Measurements from ENCODE around the gene MTHFD2L. TPM values are rescaled to one million over a fixed set of nuclear protein-coding genes. Genes with fewer than 3 reads are reported as not detected.
A peak's percentile ranks its signal among the peaks of the same experiment; 100 is the strongest.

The MTHFD2L gene
- total RNA-seq, 1 experiment from 2014 or later, result 8.4 TPM

- Histone ChIP-seq H3K4me1 (replicated peaks) (peaks cover 4% of the 10 kb centered on the region; the same call in 1 of the 2 replicates), H3K27ac (no peak overlapping the region), H3K4me3 (no peak overlapping the region), H3K36me3 (no peaks in the 10 kb centered on the region), H3K9me3 (replicated peaks) (no peaks in the 10 kb centered on the region), H3K27me3 (replicated peaks) (no peaks in the 10 kb centered on the region)
- no peak for DNase-seq (ENCODE audit: low read depth in 1 of 2, low spot score in 2 of 2)
These were observed 59.4 kb downstream of the MTHFD2L start for GRCh38 chr4:74217365-74217764.

- no peak overlapping the region for H3K4me3 ChIP-seq
- DNase-seq (ENCODE audit: low read depth in 1 of 2, low spot score in 2 of 2), result no peak
- no peaks in the 10 kb centered on the region for H3K27me3 ChIP-seq (replicated peaks)
- no peak overlapping the region for H3K27ac ChIP-seq
- peaks cover 4% of the 10 kb centered on the region; the same call in 1 of the 2 replicates for H3K4me1 ChIP-seq (replicated peaks)
- no peaks in the 10 kb centered on the region for H3K36me3 ChIP-seq
- no peaks in the 10 kb centered on the region for H3K9me3 ChIP-seq (replicated peaks)
These were observed 60.3 kb downstream of the MTHFD2L start for GRCh38 chr4:74218201-74218600.

- no peak for DNase-seq (ENCODE audit: low read depth in 1 of 2, low spot score in 2 of 2)
- H3K4me3 ChIP-seq, result no peak overlapping the region
- no peaks in the 10 kb centered on the region for H3K27me3 ChIP-seq (replicated peaks)
- H3K4me1 ChIP-seq (replicated peaks), result peaks cover 4% of the 10 kb centered on the region; the same call in 1 of the 2 replicates
- no peaks in the 10 kb centered on the region for H3K36me3 ChIP-seq
- H3K9me3 ChIP-seq (replicated peaks), result no peaks in the 10 kb centered on the region
- no peak overlapping the region for H3K27ac ChIP-seq
These were observed 61.3 kb downstream of the MTHFD2L start for GRCh38 chr4:74219240-74219639.

GRCh38 chr4:74223098-74223497 is 65.2 kb downstream of the MTHFD2L start:
- no peak for DNase-seq (ENCODE audit: low read depth in 1 of 2, low spot score in 2 of 2)
- Histone ChIP-seq H3K27me3 (replicated peaks) (no peaks in the 10 kb centered on the region), H3K27ac (no peak overlapping the region)

GRCh38 chr4:74223801-74224200 is 65.9 kb downstream of the MTHFD2L start:
- Histone ChIP-seq H3K27me3 (replicated peaks) (no peaks in the 10 kb centered on the region), H3K4me3 (no peak overlapping the region), H3K36me3 (no peaks in the 10 kb centered on the region), H3K4me1 (replicated peaks) (peaks cover 5% of the 10 kb centered on the region), H3K27ac (no peak overlapping the region), H3K9me3 (replicated peaks) (no peaks in the 10 kb centered on the region)
- DNase-seq (ENCODE audit: low read depth in 1 of 2, low spot score in 2 of 2), result no peak

More at GRCh38 chr4:74223098-74223497, 65.2 kb downstream of the MTHFD2L start:
- Histone ChIP-seq H3K4me3 (no peak overlapping the region), H3K9me3 (replicated peaks) (no peaks in the 10 kb centered on the region), H3K36me3 (no peaks in the 10 kb centered on the region), H3K4me1 (replicated peaks) (no peaks in the 10 kb centered on the region)

GRCh38 chr4:74228691-74229640 is 71.0 kb downstream of the MTHFD2L start:
- peak overlapping the region; percentile 22; the same call in 1 of the 2 replicates for H3K27ac ChIP-seq

GRCh38 chr4:74230902-74231499 is 73.1 kb downstream of the MTHFD2L start:
- Histone ChIP-seq H3K9me3 (replicated peaks) (no peaks in the 10 kb centered on the region), H3K4me1 (replicated peaks) (peaks cover 29% of the 10 kb centered on the region), H3K4me3 (no peak overlapping the region), H3K36me3 (no peaks in the 10 kb centered on the region), H3K27me3 (replicated peaks) (no peaks in the 10 kb centered on the region), H3K27ac (peak overlapping the region; percentile 53)
- DNase-seq (ENCODE audit: low read depth in 1 of 2, low spot score in 2 of 2), result peak in 1 of 2 experiments; percentile 57

More at GRCh38 chr4:74228691-74229640, 71.0 kb downstream of the MTHFD2L start:
- no peaks in the 10 kb centered on the region for H3K9me3 ChIP-seq (replicated peaks)
- H3K4me1 ChIP-seq (replicated peaks), result peaks cover 29% of the 10 kb centered on the region
- H3K36me3 ChIP-seq, result no peaks in the 10 kb centered on the region
- H3K27me3 ChIP-seq (replicated peaks), result no peaks in the 10 kb centered on the region
- no peak overlapping the region for H3K4me3 ChIP-seq
- peak; percentile 58 to 80 for DNase-seq (ENCODE audit: low read depth in 1 of 2, low spot score in 2 of 2)

- DNase-seq (ENCODE audit: low read depth in 1 of 2, low spot score in 2 of 2), result no peak
- Histone ChIP-seq H3K27ac (no peak overlapping the region), H3K4me3 (no peak overlapping the region), H3K9me3 (replicated peaks) (no peaks in the 10 kb centered on the region), H3K4me1 (replicated peaks) (peaks cover 14% of the 10 kb centered on the region), H3K36me3 (no peaks in the 10 kb centered on the region), H3K27me3 (replicated peaks) (no peaks in the 10 kb centered on the region)
These were observed 77.2 kb downstream of the MTHFD2L start for GRCh38 chr4:74235135-74235534.

GRCh38 chr4:74237425-74237966 is 79.6 kb downstream of the MTHFD2L start:
- DNase-seq (ENCODE audit: low read depth in 1 of 2, low spot score in 2 of 2), result no peak
- no peak overlapping the region for H3K4me3 ChIP-seq
- H3K4me1 ChIP-seq (replicated peaks), result no peaks in the 10 kb centered on the region
- H3K27me3 ChIP-seq (replicated peaks), result no peaks in the 10 kb centered on the region
- no peak overlapping the region for H3K27ac ChIP-seq
- no peaks in the 10 kb centered on the region for H3K36me3 ChIP-seq
- no peaks in the 10 kb centered on the region for H3K9me3 ChIP-seq (replicated peaks)

- Histone ChIP-seq H3K4me3 (no peak overlapping the region), H3K9me3 (replicated peaks) (no peaks in the 10 kb centered on the region), H3K27me3 (replicated peaks) (no peaks in the 10 kb centered on the region), H3K36me3 (no peaks in the 10 kb centered on the region), H3K4me1 (replicated peaks) (no peaks in the 10 kb centered on the region), H3K27ac (no peak overlapping the region)
- no peak for DNase-seq (ENCODE audit: low read depth in 1 of 2, low spot score in 2 of 2)
These were observed 86.1 kb downstream of the MTHFD2L start for GRCh38 chr4:74244049-74244448.

- Histone ChIP-seq H3K27ac (no peak overlapping the region), H3K36me3 (no peaks in the 10 kb centered on the region), H3K4me3 (no peak overlapping the region), H3K9me3 (replicated peaks) (peaks cover 14% of the 10 kb centered on the region), H3K4me1 (replicated peaks) (no peaks in the 10 kb centered on the region), H3K27me3 (replicated peaks) (no peaks in the 10 kb centered on the region; the same call in 1 of the 2 replicates)
- no peak for DNase-seq (ENCODE audit: low read depth in 1 of 2, low spot score in 2 of 2)
These were observed 95.0 kb downstream of the MTHFD2L start for GRCh38 chr4:74252933-74253332.

- no peak for DNase-seq (ENCODE audit: low read depth in 1 of 2, low spot score in 2 of 2)
- no peaks in the 10 kb centered on the region; the same call in 1 of the 2 replicates for H3K27me3 ChIP-seq (replicated peaks)
- H3K4me1 ChIP-seq (replicated peaks), result no peaks in the 10 kb centered on the region
- H3K4me3 ChIP-seq, result no peak overlapping the region
- no peaks in the 10 kb centered on the region for H3K36me3 ChIP-seq
- H3K27ac ChIP-seq, result no peak overlapping the region
- H3K9me3 ChIP-seq (replicated peaks), result peaks cover 14% of the 10 kb centered on the region
These were observed 96.5 kb downstream of the MTHFD2L start for GRCh38 chr4:74254386-74254785.

GRCh38 chr4:74255096-74255495 is 97.2 kb downstream of the MTHFD2L start:
- no peaks in the 10 kb centered on the region for H3K4me1 ChIP-seq (replicated peaks)
- peaks cover 14% of the 10 kb centered on the region for H3K9me3 ChIP-seq (replicated peaks)
- DNase-seq (ENCODE audit: low read depth in 1 of 2, low spot score in 2 of 2), result no peak
- H3K27ac ChIP-seq, result no peak overlapping the region
- no peaks in the 10 kb centered on the region; the same call in 1 of the 2 replicates for H3K27me3 ChIP-seq (replicated peaks)
- H3K36me3 ChIP-seq, result no peaks in the 10 kb centered on the region
- H3K4me3 ChIP-seq, result no peak overlapping the region

GRCh38 chr4:74258963-74259362 is 101.0 kb downstream of the MTHFD2L start:
- Histone ChIP-seq H3K4me3 (no peak overlapping the region), H3K9me3 (replicated peaks) (no peaks in the 10 kb centered on the region), H3K27me3 (replicated peaks) (no peaks in the 10 kb centered on the region), H3K4me1 (replicated peaks) (no peaks in the 10 kb centered on the region), H3K27ac (no peak overlapping the region), H3K36me3 (no peaks in the 10 kb centered on the region)
- no peak for DNase-seq (ENCODE audit: low read depth in 1 of 2, low spot score in 2 of 2)

Measured in SJSA1 (cell line).